ENCODE measurements around the gene LRRTM1. TPM values are rescaled to one million over a fixed set of nuclear protein-coding genes. Genes with fewer than 3 reads are reported as not detected.

The LRRTM1 gene
- polyA plus RNA-seq (2012; ENCODE audit: missing spikeins), result not detected

GRCh38 chr2:80303909-80304837, at the start of gene LRRTM1:
LRRTM1 (minus strand) TSS chr2:80304752; CDS start chr2:80303819, 933 bp downstream.
- FAIRE-seq (no peak), DNase-seq (ENCODE audit: insufficient read length) (no peak)
- no peak for TF ChIP-seq TAF1 (IDR thresholded peaks at IDR 0.05; ENCODE audit: borderline replicate concordance, low read depth, low read length)
- no peak for TF ChIP-seq POLR2A (IDR thresholded peaks at IDR 0.05; ENCODE audit: low read depth, low read length)
- TF ChIP-seq POLR2AphosphoS5 (IDR thresholded peaks at IDR 0.05; ENCODE audit: low read depth, low read length), result no peak

DNA sequence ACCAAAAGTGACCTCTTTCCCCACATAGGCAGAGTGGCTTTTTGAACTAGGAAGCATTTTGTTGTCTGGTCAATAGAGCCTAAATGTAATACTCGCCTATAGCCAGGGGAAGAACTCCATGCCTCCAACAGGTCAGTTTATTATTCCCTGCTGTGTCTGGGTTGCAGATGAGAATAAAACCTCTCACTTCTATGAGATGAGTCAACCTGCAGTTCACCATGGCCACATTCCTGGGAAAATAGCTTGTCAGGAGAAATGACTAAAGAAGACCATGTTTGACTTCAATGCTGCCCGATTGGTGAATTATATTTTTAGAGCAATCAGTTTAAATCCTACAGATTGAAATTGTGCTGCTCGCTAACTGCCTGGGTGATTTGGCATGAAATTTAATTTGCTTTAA, 46.7 kb upstream of the LRRTM1 start:
- no peak for DNase-seq (ENCODE audit: insufficient read length)
- no peak for TF ChIP-seq POLR2A (IDR thresholded peaks at IDR 0.05; ENCODE audit: low read depth, low read length)
- TF ChIP-seq POLR2AphosphoS5 (IDR thresholded peaks at IDR 0.05; ENCODE audit: low read depth, low read length), result no peak
- FAIRE-seq, result no peak

DNA sequence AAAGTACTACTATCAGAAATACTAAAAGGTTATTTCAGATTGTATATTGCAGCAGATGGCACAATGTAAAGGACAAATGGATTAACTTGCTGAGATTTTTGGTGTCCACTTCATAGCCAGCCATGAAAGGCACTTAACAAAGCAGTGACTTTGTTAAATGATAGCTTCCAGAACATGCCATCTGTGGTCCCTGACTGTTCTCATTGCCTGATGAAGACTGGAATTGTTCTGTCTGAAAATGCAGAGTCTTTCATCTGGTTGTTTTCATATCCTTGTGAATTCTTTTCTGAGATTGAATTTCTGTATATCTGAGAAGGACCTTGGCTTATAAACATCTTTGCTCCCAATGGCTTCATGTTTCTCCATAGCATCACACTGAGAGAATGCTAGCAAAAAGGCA, 44.4 kb upstream of the LRRTM1 start:
- DNase-seq (ENCODE audit: insufficient read length) (no peak), FAIRE-seq (no peak)
- no peak for TF ChIP-seq POLR2A (IDR thresholded peaks at IDR 0.05; ENCODE audit: low read depth, low read length)
- TF ChIP-seq TAF1 (IDR thresholded peaks at IDR 0.05; ENCODE audit: borderline replicate concordance, low read depth, low read length), result no peak

DNA sequence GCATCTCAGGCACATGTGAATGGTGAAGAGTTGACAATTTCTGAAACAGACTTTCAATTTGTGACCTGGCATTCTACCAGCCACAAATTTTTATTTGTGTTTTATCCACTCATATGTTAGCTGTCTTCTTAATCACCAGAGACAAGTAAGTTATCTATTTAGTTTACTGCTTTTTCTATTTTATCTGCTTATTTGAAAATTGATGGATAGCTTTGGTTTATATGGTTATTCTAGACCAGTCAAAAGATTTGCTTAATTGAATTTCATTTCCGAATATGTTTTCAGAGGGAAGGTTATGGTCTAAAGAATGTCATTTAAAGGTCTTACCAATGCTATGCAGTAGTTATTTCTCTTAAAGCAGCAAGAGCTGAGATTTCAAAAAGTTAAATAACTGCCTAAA, 43.5 kb upstream of the LRRTM1 start:
- FAIRE-seq (no peak), DNase-seq (ENCODE audit: insufficient read length) (no peak)
- TF ChIP-seq TAF1 (IDR thresholded peaks at IDR 0.05; ENCODE audit: borderline replicate concordance, low read depth, low read length) (no peak), POLR2AphosphoS5 (IDR thresholded peaks at IDR 0.05; ENCODE audit: low read depth, low read length) (no peak), POLR2A (IDR thresholded peaks at IDR 0.05; ENCODE audit: low read depth, low read length) (no peak)

DNA sequence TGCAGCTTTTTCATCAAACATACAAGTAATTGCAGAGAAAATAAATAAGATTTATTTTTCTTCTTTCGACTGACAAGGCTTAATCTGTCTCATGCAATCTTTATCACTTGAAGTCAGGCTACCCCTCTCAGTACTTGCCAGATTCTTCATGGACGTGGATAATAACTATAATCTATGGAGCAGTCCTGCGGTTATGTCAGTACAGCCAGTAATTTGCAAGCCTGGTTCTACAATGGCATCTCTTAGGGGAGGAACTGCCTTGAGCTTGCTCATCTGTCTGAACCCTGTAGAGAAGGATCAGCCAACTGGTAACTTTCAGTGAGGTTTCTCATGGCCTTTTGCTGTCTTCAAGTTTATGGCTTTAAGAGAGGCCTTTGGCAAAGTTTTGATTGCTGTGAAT, 35.5 kb upstream of the LRRTM1 start:
- DNase-seq (ENCODE audit: insufficient read length) (no peak), FAIRE-seq (no peak)
- TF ChIP-seq POLR2AphosphoS5 (IDR thresholded peaks at IDR 0.05; ENCODE audit: low read depth, low read length) (no peak), TAF1 (IDR thresholded peaks at IDR 0.05; ENCODE audit: borderline replicate concordance, low read depth, low read length) (no peak), POLR2A (IDR thresholded peaks at IDR 0.05; ENCODE audit: low read depth, low read length) (no peak)

DNA sequence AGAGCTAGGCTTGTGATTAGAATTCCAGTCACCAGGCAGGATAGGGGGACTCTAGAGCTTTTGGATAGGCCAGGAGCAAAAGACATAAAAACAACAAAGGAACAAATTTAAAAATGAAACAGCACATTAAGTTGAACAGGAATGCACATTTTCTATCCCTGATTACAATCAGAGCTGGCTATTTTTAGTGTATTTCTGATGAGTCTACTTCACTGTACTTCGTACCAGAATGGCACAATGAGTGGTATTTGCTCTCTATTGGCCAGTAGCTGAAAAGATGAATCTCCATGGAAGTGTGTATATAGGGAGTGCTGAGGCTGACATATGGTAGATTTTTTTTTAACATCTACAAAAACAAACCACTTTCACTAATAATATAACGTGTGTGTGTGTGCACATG, 34.2 kb upstream of the LRRTM1 start:
- no peak for TF ChIP-seq POLR2A (IDR thresholded peaks at IDR 0.05; ENCODE audit: low read depth, low read length)
- no peak for TF ChIP-seq POLR2AphosphoS5 (IDR thresholded peaks at IDR 0.05; ENCODE audit: low read depth, low read length)
- TF ChIP-seq TAF1 (IDR thresholded peaks at IDR 0.05; ENCODE audit: borderline replicate concordance, low read depth, low read length), result no peak
- DNase-seq (ENCODE audit: insufficient read length), result no peak
- FAIRE-seq, result no peak

- TF ChIP-seq POLR2A (IDR thresholded peaks at IDR 0.05; ENCODE audit: low read depth, low read length) (no peak), POLR2AphosphoS5 (IDR thresholded peaks at IDR 0.05; ENCODE audit: low read depth, low read length) (no peak), TAF1 (IDR thresholded peaks at IDR 0.05; ENCODE audit: borderline replicate concordance, low read depth, low read length) (no peak)
- no peak for DNase-seq (ENCODE audit: insufficient read length)
- FAIRE-seq, result no peak
Observed at GRCh38 chr2:80335411-80335810, 30.9 kb upstream of the LRRTM1 start.

DNA sequence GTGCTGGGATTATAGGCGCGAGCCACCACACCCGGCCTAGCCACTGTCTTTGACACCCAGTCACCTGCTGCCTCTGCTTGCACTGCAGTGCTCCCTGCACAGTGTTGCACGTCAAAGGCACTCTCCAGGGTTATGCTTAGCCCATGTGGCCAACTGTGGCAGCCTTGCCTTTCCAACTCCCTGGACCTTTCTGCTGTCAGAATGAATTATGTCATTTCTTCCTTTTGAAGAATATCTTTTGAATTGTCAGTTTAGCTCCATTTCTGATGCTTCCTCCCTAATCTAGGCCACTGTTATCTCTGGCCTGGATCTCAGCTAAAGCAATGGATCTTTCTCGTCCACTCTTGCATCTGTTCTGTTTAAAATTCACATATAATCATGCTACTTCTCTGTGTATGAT, 29.3 kb upstream of the LRRTM1 start:
- DNase-seq (ENCODE audit: insufficient read length) (no peak), FAIRE-seq (no peak)
- no peak for TF ChIP-seq TAF1 (IDR thresholded peaks at IDR 0.05; ENCODE audit: borderline replicate concordance, low read depth, low read length)
- TF ChIP-seq POLR2AphosphoS5 (IDR thresholded peaks at IDR 0.05; ENCODE audit: low read depth, low read length), result no peak
- TF ChIP-seq POLR2A (IDR thresholded peaks at IDR 0.05; ENCODE audit: low read depth, low read length), result no peak

GRCh38 chr2:80330527-80331450, 26.2 kb upstream of the LRRTM1 start:
- FAIRE-seq (no peak), DNase-seq (ENCODE audit: insufficient read length) (no peak)
- no peak for TF ChIP-seq POLR2AphosphoS5 (IDR thresholded peaks at IDR 0.05; ENCODE audit: low read depth, low read length)
- no peak for TF ChIP-seq POLR2A (IDR thresholded peaks at IDR 0.05; ENCODE audit: low read depth, low read length)
- TF ChIP-seq TAF1 (IDR thresholded peaks at IDR 0.05; ENCODE audit: borderline replicate concordance, low read depth, low read length), result no peak

- FAIRE-seq, result no peak
- no peak for TF ChIP-seq POLR2AphosphoS5 (IDR thresholded peaks at IDR 0.05; ENCODE audit: low read depth, low read length)
- no peak for TF ChIP-seq TAF1 (IDR thresholded peaks at IDR 0.05; ENCODE audit: borderline replicate concordance, low read depth, low read length)
- TF ChIP-seq POLR2A (IDR thresholded peaks at IDR 0.05; ENCODE audit: low read depth, low read length), result no peak
- DNase-seq (ENCODE audit: insufficient read length), result no peak
Observed at GRCh38 chr2:80329491-80329890, 24.9 kb upstream of the LRRTM1 start.

GRCh38 chr2:80328159-80328571, 23.6 kb upstream of the LRRTM1 start:
- no peak for TF ChIP-seq POLR2AphosphoS5 (IDR thresholded peaks at IDR 0.05; ENCODE audit: low read depth, low read length)
- TF ChIP-seq POLR2A (IDR thresholded peaks at IDR 0.05; ENCODE audit: low read depth, low read length), result no peak
- TF ChIP-seq TAF1 (IDR thresholded peaks at IDR 0.05; ENCODE audit: borderline replicate concordance, low read depth, low read length), result no peak
- DNase-seq (ENCODE audit: insufficient read length) (no peak), FAIRE-seq (no peak)
